ENCODE results near the gene CYP19A1.

The CYP19A1 gene

DNA sequence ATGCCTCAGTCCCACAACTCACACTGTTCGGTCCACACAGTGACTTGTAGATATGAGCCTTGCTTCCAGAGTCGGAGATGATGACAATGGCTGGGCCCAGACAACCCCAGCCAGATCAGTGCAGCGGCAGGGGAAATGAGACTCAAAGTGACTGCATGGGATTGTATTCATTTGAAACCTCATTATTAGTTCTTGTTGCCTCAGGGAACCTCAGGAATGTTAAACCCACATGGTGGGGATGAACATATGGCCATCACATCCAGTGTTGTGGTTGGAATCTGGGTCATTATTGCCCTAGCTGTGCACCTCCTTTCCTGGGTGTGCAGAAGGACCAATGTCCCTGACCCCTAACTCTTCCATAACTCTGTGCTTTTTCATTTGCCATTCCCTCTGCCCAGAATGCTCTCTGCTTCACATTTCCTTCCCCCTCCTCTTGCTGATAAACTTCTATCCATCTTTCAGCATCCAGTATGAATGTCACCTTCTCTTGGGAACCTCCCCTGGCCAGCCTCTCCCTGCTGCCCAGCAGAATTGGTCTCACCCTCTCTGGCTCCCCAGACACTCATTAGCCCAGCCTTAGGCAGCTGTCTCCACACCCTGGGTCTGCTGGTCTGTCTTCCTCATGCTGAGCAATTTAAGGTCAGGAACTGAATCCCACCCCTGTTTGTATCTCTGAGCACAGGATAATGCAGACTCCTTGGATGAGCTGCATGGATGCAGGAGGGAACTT lies 176.7 kb downstream of the CYP19A1 start:
- Histone ChIP-seq H3K27me3 (ENCODE audit: control insufficient read depth in 1 of 2, insufficient read depth in 2 of 2, low read length in 2 of 2) (peaks cover 0 to under 1% of the 10 kb centered on the region in 2 donors), H3K9me3 (ENCODE audit: control insufficient read depth in 2 of 2, low read length in 2 of 2) (no peaks in the 10 kb centered on the region), H3K9ac (ENCODE audit: low read length in 2 of 2) (no peak overlapping the region), H3K36me3 (ENCODE audit: control insufficient read depth in 2 of 2, insufficient read depth in 2 of 2, low read length in 2 of 2) (no peaks in the 10 kb centered on the region), H3K4me1 (ENCODE audit: control insufficient read depth, insufficient read depth, low read length) (peaks cover 6% of the 10 kb centered on the region), H3K4me3 (ENCODE audit: low read length in 2 of 2) (no peak overlapping the region), H3K27ac (ENCODE audit: low read length) (no peak overlapping the region)

DNA sequence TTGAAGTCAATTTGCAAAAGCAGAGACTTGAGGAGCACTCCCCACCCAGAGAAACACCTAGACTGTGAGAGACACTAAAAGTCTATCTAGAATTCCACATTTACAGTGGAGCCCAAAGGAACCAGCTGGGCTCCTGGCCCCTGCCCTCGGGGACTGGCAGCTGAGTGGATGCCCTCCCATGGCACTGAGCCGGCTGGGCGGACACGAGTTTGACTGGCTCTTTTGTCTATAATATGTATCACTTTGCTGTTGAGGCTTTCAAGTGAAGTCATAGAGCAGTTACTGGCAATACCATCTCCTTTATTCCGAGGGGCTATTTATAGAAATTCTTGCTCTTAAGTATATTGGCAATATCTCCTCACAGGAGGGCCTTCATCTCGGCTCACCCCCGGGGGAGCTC lies 177.9 kb downstream of the CYP19A1 start:
- H3K36me3 ChIP-seq (ENCODE audit: control insufficient read depth in 2 of 2, insufficient read depth in 2 of 2, low read length in 2 of 2) = no peaks in the 10 kb centered on the region
- peaks cover 6% of the 10 kb centered on the region for H3K4me1 ChIP-seq (ENCODE audit: control insufficient read depth, insufficient read depth, low read length)
- no peaks in the 10 kb centered on the region for H3K9me3 ChIP-seq (ENCODE audit: control insufficient read depth in 2 of 2, low read length in 2 of 2)
- H3K9ac ChIP-seq (ENCODE audit: low read length in 2 of 2) = no peak overlapping the region
- H3K27me3 ChIP-seq (ENCODE audit: control insufficient read depth in 1 of 2, insufficient read depth in 2 of 2, low read length in 2 of 2) = peaks cover 0 to 2% of the 10 kb centered on the region in 2 donors
- H3K27ac ChIP-seq (ENCODE audit: low read length) = no peak overlapping the region
- no peak overlapping the region for H3K4me3 ChIP-seq (ENCODE audit: low read length in 2 of 2)

All from stomach smooth muscle (tissue), 2 donors.